Measurements from ENCODE around the gene CFAP61. TPM values are rescaled to one million over a fixed set of nuclear protein-coding genes. Genes with fewer than 3 reads are reported as not detected.

CFAP61 gene
- total RNA-seq, 1 experiment from 2014 or later = 0.28 TPM

DNA sequence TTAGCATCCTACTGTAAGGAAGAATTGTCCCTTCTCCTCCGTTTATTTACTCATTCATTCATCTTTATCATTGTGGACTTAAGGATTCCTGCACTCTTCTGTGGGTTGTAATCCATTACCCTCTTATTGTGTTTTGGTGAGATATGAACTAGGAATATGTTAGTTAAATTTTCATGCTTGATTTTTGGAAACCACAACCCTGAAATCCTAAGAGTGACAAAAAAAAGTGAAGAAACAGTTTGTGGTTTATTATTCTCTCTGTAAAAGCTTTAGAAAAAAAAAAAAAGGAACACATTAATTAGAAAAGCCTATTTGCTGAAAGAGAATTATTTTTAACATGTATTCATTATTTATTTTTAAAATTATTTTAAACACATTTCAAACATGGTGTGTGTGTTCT, 278.8 kb downstream of the CFAP61 start:
- H3K4me1 ChIP-seq (ENCODE audit: control insufficient read depth, insufficient read depth, low read length) = no peaks in the 10 kb centered on the region
- no peaks in the 10 kb centered on the region for H3K27me3 ChIP-seq (ENCODE audit: control insufficient read depth, insufficient read depth, low read length)
- DNase-seq (ENCODE audit: low read depth, low spot score) (no peak), ATAC-seq (no peak)
- ChIA-PET CTCF (no interaction called here), POLR2A (no interaction called here)
- intact Hi-C loops (cut with micrococcal nuclease; ENCODE audit: unreplicated experiment) = no loop called here
- no TSS peak for BruUV-seq (replicated peaks)
- no peak overlapping the region for H3K27ac ChIP-seq (ENCODE audit: low read length)
- no peaks in the 10 kb centered on the region for H3K9me3 ChIP-seq (ENCODE audit: control insufficient read depth, insufficient read depth, low read depth, low read length)
- in situ Hi-C loops (cut with HindIII; ENCODE audit: low pct_unique_long_range_greater_than_20kb, low sequenced_read_pairs) = no loop called here
- H3K36me3 ChIP-seq (ENCODE audit: control insufficient read depth, insufficient read depth, low read length) = no peaks in the 10 kb centered on the region
- TF ChIP-seq, protein P1, sequence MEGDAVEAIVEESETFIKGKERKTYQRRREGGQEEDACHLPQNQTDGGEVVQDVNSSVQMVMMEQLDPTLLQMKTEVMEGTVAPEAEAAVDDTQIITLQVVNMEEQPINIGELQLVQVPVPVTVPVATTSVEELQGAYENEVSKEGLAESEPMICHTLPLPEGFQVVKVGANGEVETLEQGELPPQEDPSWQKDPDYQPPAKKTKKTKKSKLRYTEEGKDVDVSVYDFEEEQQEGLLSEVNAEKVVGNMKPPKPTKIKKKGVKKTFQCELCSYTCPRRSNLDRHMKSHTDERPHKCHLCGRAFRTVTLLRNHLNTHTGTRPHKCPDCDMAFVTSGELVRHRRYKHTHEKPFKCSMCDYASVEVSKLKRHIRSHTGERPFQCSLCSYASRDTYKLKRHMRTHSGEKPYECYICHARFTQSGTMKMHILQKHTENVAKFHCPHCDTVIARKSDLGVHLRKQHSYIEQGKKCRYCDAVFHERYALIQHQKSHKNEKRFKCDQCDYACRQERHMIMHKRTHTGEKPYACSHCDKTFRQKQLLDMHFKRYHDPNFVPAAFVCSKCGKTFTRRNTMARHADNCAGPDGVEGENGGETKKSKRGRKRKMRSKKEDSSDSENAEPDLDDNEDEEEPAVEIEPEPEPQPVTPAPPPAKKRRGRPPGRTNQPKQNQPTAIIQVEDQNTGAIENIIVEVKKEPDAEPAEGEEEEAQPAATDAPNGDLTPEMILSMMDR (IDR thresholded peaks at IDR 0.05) = no peak
- no peak for TF ChIP-seq SIN3A (IDR thresholded peaks at IDR 0.05; ENCODE audit: borderline replicate concordance, insufficient read depth, low read depth, low read length)
- TF ChIP-seq, protein P2, sequence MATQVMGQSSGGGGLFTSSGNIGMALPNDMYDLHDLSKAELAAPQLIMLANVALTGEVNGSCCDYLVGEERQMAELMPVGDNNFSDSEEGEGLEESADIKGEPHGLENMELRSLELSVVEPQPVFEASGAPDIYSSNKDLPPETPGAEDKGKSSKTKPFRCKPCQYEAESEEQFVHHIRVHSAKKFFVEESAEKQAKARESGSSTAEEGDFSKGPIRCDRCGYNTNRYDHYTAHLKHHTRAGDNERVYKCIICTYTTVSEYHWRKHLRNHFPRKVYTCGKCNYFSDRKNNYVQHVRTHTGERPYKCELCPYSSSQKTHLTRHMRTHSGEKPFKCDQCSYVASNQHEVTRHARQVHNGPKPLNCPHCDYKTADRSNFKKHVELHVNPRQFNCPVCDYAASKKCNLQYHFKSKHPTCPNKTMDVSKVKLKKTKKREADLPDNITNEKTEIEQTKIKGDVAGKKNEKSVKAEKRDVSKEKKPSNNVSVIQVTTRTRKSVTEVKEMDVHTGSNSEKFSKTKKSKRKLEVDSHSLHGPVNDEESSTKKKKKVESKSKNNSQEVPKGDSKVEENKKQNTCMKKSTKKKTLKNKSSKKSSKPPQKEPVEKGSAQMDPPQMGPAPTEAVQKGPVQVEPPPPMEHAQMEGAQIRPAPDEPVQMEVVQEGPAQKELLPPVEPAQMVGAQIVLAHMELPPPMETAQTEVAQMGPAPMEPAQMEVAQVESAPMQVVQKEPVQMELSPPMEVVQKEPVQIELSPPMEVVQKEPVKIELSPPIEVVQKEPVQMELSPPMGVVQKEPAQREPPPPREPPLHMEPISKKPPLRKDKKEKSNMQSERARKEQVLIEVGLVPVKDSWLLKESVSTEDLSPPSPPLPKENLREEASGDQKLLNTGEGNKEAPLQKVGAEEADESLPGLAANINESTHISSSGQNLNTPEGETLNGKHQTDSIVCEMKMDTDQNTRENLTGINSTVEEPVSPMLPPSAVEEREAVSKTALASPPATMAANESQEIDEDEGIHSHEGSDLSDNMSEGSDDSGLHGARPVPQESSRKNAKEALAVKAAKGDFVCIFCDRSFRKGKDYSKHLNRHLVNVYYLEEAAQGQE (IDR thresholded peaks at IDR 0.05; ENCODE audit: insufficient read depth in 1 of 2, low read depth in 2 of 2, low read length in 1 of 2) = no peak
- TF ChIP-seq POLR2AphosphoS5 (IDR thresholded peaks at IDR 0.05; ENCODE audit: low read depth, low read length) = no peak
- TF ChIP-seq TCF7L2 (IDR thresholded peaks at IDR 0.05; ENCODE audit: low read depth, low read length) = no peak
- no peak overlapping the region for H3K4me3 ChIP-seq (ENCODE audit: low read depth in 2 of 2, low read length in 2 of 2)

DNA sequence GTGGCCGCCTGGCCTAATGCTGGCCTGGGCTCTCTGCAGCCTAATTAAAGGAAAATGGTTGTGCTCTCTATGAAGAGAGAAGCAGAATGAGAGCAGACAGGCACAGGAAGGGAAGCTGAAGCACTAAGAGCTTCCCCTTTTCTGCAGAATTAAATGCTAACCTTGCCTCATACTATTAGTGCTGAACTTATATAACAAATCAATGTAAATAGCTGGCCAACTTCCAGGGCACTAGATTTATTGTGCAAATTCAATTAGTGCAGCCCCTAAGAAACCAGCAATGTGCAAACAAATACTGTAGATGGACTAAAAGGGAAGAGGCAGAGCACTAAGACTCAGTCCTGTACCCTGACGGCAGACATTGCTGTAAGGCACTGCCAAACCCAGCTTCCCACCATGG, 279.5 kb downstream of the CFAP61 start:
- no peak overlapping the region for H3K4me3 ChIP-seq (ENCODE audit: low read depth in 2 of 2, low read length in 2 of 2)
- H3K27me3 ChIP-seq (ENCODE audit: control insufficient read depth, insufficient read depth, low read length) = no peaks in the 10 kb centered on the region
- ChIA-PET POLR2A (no interaction called here), CTCF (no interaction called here)
- TF ChIP-seq, protein P2 (IDR thresholded peaks at IDR 0.05; ENCODE audit: insufficient read depth in 1 of 2, low read depth in 2 of 2, low read length in 1 of 2) = no peak
- TF ChIP-seq SIN3A (IDR thresholded peaks at IDR 0.05; ENCODE audit: borderline replicate concordance, insufficient read depth, low read depth, low read length) (no peak), POLR2AphosphoS5 (IDR thresholded peaks at IDR 0.05; ENCODE audit: low read depth, low read length) (no peak), TCF7L2 (IDR thresholded peaks at IDR 0.05; ENCODE audit: low read depth, low read length) (no peak)
- TF ChIP-seq, protein P1 (IDR thresholded peaks at IDR 0.05) = no peak
- no peak overlapping the region for H3K27ac ChIP-seq (ENCODE audit: low read length)
- H3K36me3 ChIP-seq (ENCODE audit: control insufficient read depth, insufficient read depth, low read length) = no peaks in the 10 kb centered on the region
- in situ Hi-C loops (cut with HindIII; ENCODE audit: low pct_unique_long_range_greater_than_20kb, low sequenced_read_pairs) (no loop called here), intact Hi-C loops (cut with micrococcal nuclease; ENCODE audit: unreplicated experiment) (no loop called here)
- no peak for ATAC-seq
- no TSS peak for BruUV-seq (replicated peaks)
- no peaks in the 10 kb centered on the region for H3K9me3 ChIP-seq (ENCODE audit: control insufficient read depth, insufficient read depth, low read depth, low read length)
- no peaks in the 10 kb centered on the region for H3K4me1 ChIP-seq (ENCODE audit: control insufficient read depth, insufficient read depth, low read length)
- DNase-seq (ENCODE audit: low read depth, low spot score) = no peak
